PC-9 (cell line): ENCODE results near the gene ST3GAL2. TPM values are rescaled to one million over a fixed set of nuclear protein-coding genes. Genes with fewer than 3 reads are reported as not detected.
"Not testable (repeated sequence)": the region's sequence is repeated elsewhere in the genome, so short reads cannot be mapped to it uniquely, and the experiment has no call there.

Source experiments
- BruUV-seq: library from RNA; stranded (reverse); fragments of 400-500 nt; replicated peaks from 2 replicates; lab custom pipeline; 2021; lab: Mats Ljungman, UMichigan
- CTCF ChIA-PET: fragments of 300-600 bp; sonication (Branson Sonifier 250); formaldehyde crosslinking; loops from one replicate; lab custom pipeline; 2022; ENCODE audit warnings: antibody characterized with exemption; lab: Charles Lee
- POLR2A ChIA-PET: fragments of 300-600 bp; sonication (Branson Sonifier 250); formaldehyde crosslinking; loops from one replicate; lab custom pipeline; 2022; ENCODE audit warnings: antibody characterized with exemption; ENCODE audit not compliant: unreplicated experiment; lab: Charles Lee
- DNase-seq, 2 experiments: peaks; one replicate each; pipeline versions ENCODE4 v3.0.0 to v3.0.0-alpha.2; 2015 to 2022; ENCODE audit warnings: mixed read lengths in 1 of 2
- H2AFZ ChIP-seq: fragments of 200-600 bp; sonication (generic); 2 replicates; pipeline ENCODE4 v1.8.1; 2017; ENCODE audit warnings: antibody characterized with exemption
- H3F3A ChIP-seq: fragments of 200-600 bp; sonication (generic); 2 replicates; pipeline ENCODE4 v1.8.1; 2017; ENCODE audit warnings: antibody characterized with exemption, mild to moderate bottlenecking, low read depth; ENCODE audit not compliant: insufficient read depth
- H3K27ac ChIP-seq: fragments of 200-600 bp; sonication (generic); 2 replicates; pipeline ENCODE4 v1.6.1; 2016; ENCODE audit warnings: mixed run types
- H3K27me3 ChIP-seq: fragments of 200-600 bp; sonication (generic); 2 replicates; pipeline ENCODE4 v1.6.1; 2016; ENCODE audit warnings: low read depth, mixed run types; ENCODE audit not compliant: insufficient read depth
- H3K36me3 ChIP-seq: fragments of 200-600 bp; sonication (generic); 2 replicates; pipeline ENCODE4 v1.6.1; 2016; ENCODE audit warnings: low read depth, mixed run types
- H3K4me1 ChIP-seq: fragments of 200-600 bp; sonication (generic); replicated peaks from 2 replicates; pipeline ENCODE4 v1.6.1; 2016; ENCODE audit warnings: mixed run types; ENCODE audit not compliant: insufficient read depth
- H3K4me2 ChIP-seq: fragments of 200-600 bp; sonication (generic); 2 replicates; pipeline ENCODE4 v1.6.1; 2017; ENCODE audit warnings: mixed run types
- H3K4me3 ChIP-seq: fragments of 200-600 bp; sonication (generic); 2 replicates; pipeline ENCODE4 v1.6.1; 2016; ENCODE audit warnings: mixed run types
- H3K79me2 ChIP-seq: fragments of 200-600 bp; sonication (generic); 2 replicates; pipeline ENCODE4 v1.6.1; 2017; ENCODE audit warnings: low read depth, mixed run types
- H3K9me2 ChIP-seq: fragments of 200-600 bp; sonication (generic); 2 replicates; pipeline ENCODE4 v1.8.1; 2017; ENCODE audit warnings: mild to moderate bottlenecking; ENCODE audit not compliant: insufficient read depth
- H3K9me3 ChIP-seq: fragments of 200-600 bp; sonication (generic); 2 replicates; pipeline ENCODE4 v1.8.1; 2016; ENCODE audit warnings: low read depth; ENCODE audit not compliant: insufficient read depth
- H4K20me1 ChIP-seq: fragments of 200-600 bp; sonication (generic); 2 replicates; pipeline ENCODE4 v1.8.1; 2017; ENCODE audit not compliant: insufficient read depth
- EZH2 ChIP-seq: fragments of 200-600 bp; sonication (generic); IDR thresholded peaks from 2 replicates; pipeline ENCODE4 v1.8.0; 2017; ENCODE audit warnings: antibody characterized with exemption, low read depth
- intact Hi-C: fragments of 100-400 bp; cut with micrococcal nuclease; formaldehyde crosslinking; loops from one replicate; pipeline ENCODE4 v1.10.0; 2022; ENCODE audit not compliant: unreplicated experiment
- total RNA-seq: library from RNA; stranded (reverse); gene quantifications from 2 replicates; pipeline ENCODE4 v1.2.3, GENCODE V29; 2021
- TF ChIP-seq, protein P1 (sequence below): fragments of 200-600 bp; sonication (generic); conservative IDR thresholded peaks from 2 replicates; pipeline ENCODE4 v1.6.1; 2017; ENCODE audit warnings: mixed run types, antibody characterized with exemption, mild to moderate bottlenecking, moderate library complexity

Gene ST3GAL2
- total RNA-seq, 1 experiment from 2014 or later, result 9.7 TPM

DNA sequence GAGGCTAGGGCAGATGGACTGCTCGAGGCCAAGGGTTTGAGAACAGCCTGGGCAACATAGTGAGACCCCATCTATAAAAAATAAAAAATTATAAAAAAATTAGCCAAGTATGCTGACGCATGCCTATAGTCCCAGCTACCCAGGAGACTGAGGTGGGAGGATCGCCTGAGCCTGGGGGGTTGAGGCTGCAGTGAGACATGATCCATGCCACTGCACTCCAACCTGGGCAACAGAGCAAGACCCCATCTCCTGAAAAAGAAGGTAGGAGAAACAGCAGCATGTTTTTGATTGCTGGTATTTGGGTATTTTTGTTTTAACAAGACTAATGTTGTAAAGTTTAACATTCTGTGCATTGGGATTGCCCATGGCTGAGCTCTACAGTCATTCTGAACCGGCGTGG is 101.1 kb downstream of the ST3GAL2 start:
- Histone ChIP-seq H3K4me2 (no peak overlapping the region), H3K9me3 (no peaks in the 10 kb centered on the region), H3K36me3 (0 out of 2 replicates have a peak, but pooled peaks cover 8% of the 10 kb centered on the region), H4K20me1 (no peaks in the 10 kb centered on the region), H3K4me1 (no peaks in the 10 kb centered on the region), H2AFZ (no peak overlapping the region), H3K27ac (no peak overlapping the region), H3K79me2 (no peaks in the 10 kb centered on the region), H3F3A (peaks cover 13% of the 10 kb centered on the region; the same call in 1 of the 2 replicates), H3K4me3 (no peak overlapping the region), H3K9me2 (no peaks in the 10 kb centered on the region), H3K27me3 (no peaks in the 10 kb centered on the region)
- no peak for DNase-seq
- no TSS peak for BruUV-seq
- TF ChIP-seq, protein P1, sequence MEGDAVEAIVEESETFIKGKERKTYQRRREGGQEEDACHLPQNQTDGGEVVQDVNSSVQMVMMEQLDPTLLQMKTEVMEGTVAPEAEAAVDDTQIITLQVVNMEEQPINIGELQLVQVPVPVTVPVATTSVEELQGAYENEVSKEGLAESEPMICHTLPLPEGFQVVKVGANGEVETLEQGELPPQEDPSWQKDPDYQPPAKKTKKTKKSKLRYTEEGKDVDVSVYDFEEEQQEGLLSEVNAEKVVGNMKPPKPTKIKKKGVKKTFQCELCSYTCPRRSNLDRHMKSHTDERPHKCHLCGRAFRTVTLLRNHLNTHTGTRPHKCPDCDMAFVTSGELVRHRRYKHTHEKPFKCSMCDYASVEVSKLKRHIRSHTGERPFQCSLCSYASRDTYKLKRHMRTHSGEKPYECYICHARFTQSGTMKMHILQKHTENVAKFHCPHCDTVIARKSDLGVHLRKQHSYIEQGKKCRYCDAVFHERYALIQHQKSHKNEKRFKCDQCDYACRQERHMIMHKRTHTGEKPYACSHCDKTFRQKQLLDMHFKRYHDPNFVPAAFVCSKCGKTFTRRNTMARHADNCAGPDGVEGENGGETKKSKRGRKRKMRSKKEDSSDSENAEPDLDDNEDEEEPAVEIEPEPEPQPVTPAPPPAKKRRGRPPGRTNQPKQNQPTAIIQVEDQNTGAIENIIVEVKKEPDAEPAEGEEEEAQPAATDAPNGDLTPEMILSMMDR, result no peak
- no peak for TF ChIP-seq EZH2
- ChIA-PET CTCF (no interaction called here), POLR2A (no interaction called here)
- intact Hi-C loops, result no loop called here

DNA sequence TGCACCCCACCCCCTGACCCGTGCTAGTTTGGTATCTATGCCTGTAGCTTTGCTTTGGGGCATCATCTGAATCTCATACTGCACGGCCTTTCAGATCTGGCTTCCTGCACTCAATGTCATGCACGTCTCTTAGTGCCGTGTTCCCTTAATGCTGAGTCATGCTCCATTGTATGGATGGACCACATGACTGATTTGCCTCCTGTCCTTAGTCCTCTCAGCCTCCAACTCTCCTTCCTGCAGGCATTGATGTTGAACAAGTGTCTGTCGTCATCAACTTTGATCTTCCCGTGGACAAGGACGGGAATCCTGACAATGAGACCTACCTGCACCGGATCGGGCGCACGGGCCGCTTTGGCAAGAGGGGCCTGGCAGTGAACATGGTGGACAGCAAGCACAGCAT is 106.2 kb downstream of the ST3GAL2 start:
- intact Hi-C loops, H3K27ac ChIP-seq, H3K36me3 ChIP-seq, POLR2A ChIA-PET, H3K4me1 ChIP-seq, H3F3A ChIP-seq, CTCF ChIA-PET, H2AFZ ChIP-seq, H3K27me3 ChIP-seq, BruUV-seq, H4K20me1 ChIP-seq, H3K9me2 ChIP-seq, DNase-seq, H3K9me3 ChIP-seq, H3K4me2 ChIP-seq, H3K79me2 ChIP-seq, H3K4me3 ChIP-seq: not testable (repeated sequence)

DNA sequence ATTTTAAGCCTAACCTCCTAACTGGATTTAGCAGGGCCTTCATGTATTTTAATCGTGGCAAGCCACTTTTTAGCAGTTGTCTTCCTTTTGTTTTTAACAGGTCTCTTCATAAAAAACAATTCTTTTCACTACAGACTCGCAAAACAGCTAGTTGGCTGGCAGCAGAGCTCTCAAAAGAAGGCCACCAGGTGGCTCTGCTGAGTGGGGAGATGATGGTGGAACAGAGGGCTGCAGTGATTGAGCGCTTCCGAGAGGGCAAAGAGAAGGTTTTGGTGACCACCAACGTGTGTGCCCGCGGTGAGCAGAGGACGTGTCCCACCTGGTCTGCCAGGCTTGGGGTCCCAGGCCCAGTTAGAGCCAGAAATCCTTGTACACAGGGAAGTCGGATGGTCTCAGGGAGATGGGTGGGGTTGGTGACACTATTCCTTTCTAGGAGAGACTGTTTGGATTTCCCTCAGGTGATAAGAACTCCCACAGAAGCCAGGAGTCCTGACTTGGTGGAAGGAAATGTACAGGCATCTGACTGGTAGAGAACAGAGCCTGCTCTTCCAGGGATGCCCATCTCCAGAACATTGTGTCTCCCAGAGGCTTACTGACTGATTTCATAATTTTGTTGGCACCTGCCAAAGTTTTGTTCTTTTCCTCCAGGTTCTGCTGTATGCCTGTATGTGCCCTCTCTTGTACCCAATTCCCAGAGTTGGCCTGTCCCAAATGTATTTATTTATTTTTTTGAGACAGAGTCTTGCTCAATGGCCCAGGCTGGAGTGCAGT is 107.1 kb downstream of the ST3GAL2 start:
- CTCF ChIA-PET, result interaction anchor here (0.6 kb wide), 1 partner anchor 38 kb away, joined by 5 read pairs; no protein-coding TSS in a partner anchor
- POLR2A ChIA-PET, result no interaction called here
- Histone ChIP-seq H3K4me3 (no peak overlapping the region), H2AFZ (no peak overlapping the region), H3K4me2 (no peak overlapping the region), H3K4me1 (no peaks in the 10 kb centered on the region), H3K36me3 (0 out of 2 replicates have a peak, but pooled peaks cover 8% of the 10 kb centered on the region), H3K79me2 (no peaks in the 10 kb centered on the region), H3K27ac (no peak overlapping the region), H3K27me3 (no peaks in the 10 kb centered on the region), H4K20me1 (no peaks in the 10 kb centered on the region), H3F3A (peaks cover 10% of the 10 kb centered on the region; the same call in 1 of the 2 replicates), H3K9me3 (no peaks in the 10 kb centered on the region), H3K9me2 (no peaks in the 10 kb centered on the region)
- TF ChIP-seq EZH2, result no peak
- TF ChIP-seq, protein P1, result peak; percentile 63
- intact Hi-C loops, result no loop called here
- no TSS peak for BruUV-seq
- DNase-seq, result peak in 1 of 2 experiments; percentile 9
